ENCODE data around the gene CRTC3.
"Not testable (repeated sequence)": the region's sequence is repeated elsewhere in the genome, so short reads cannot be mapped to it uniquely, and the experiment has no call there.

Gene CRTC3

GRCh38 chr15:90681480-90681879 lies 151.8 kb downstream of the CRTC3 start:
- TF ChIP-seq CTCF (IDR thresholded peaks at IDR 0.05; ENCODE audit: low read depth, low read length, missing control alignments) = no peak
- no peak for DNase-seq (ENCODE audit: extremely low read depth, low read depth)
- H3K4me3 ChIP-seq (replicated peaks; ENCODE audit: low read depth, low read length) = no peak overlapping the region

GRCh38 chr15:90683371-90683770 lies 153.6 kb downstream of the CRTC3 start:
- no peak overlapping the region for H3K4me3 ChIP-seq (replicated peaks; ENCODE audit: low read depth, low read length)
- no peak for TF ChIP-seq CTCF (IDR thresholded peaks at IDR 0.05; ENCODE audit: low read depth, low read length, missing control alignments)
- DNase-seq (ENCODE audit: extremely low read depth, low read depth) = no peak

- no peak for TF ChIP-seq CTCF (IDR thresholded peaks at IDR 0.05; ENCODE audit: low read depth, low read length, missing control alignments)
- DNase-seq (ENCODE audit: extremely low read depth, low read depth) = no peak
- no peak overlapping the region for H3K4me3 ChIP-seq (replicated peaks; ENCODE audit: low read depth, low read length)
Measured at GRCh38 chr15:90683876-90684275, 154.2 kb downstream of the CRTC3 start.

GRCh38 chr15:90684281-90684680 lies 154.6 kb downstream of the CRTC3 start:
- DNase-seq (ENCODE audit: extremely low read depth, low read depth) = no peak
- TF ChIP-seq CTCF (IDR thresholded peaks at IDR 0.05; ENCODE audit: low read depth, low read length, missing control alignments) = no peak
- H3K4me3 ChIP-seq (replicated peaks; ENCODE audit: low read depth, low read length) = no peak overlapping the region

GRCh38 chr15:90685591-90686434 lies 156.1 kb downstream of the CRTC3 start:
- TF ChIP-seq CTCF (IDR thresholded peaks at IDR 0.05; ENCODE audit: low read depth, low read length, missing control alignments) = no peak
- no peak for DNase-seq (ENCODE audit: extremely low read depth, low read depth)
- no peak overlapping the region for H3K4me3 ChIP-seq (replicated peaks; ENCODE audit: low read depth, low read length)

- no peak overlapping the region for H3K4me3 ChIP-seq (replicated peaks; ENCODE audit: low read depth, low read length)
- no peak for TF ChIP-seq CTCF (IDR thresholded peaks at IDR 0.05; ENCODE audit: low read depth, low read length, missing control alignments)
- DNase-seq (ENCODE audit: extremely low read depth, low read depth) = no peak
Measured at GRCh38 chr15:90686435-90687218, 156.9 kb downstream of the CRTC3 start.

- not testable (repeated sequence) for DNase-seq (ENCODE audit: extremely low read depth, low read depth); H3K4me3 ChIP-seq (replicated peaks; ENCODE audit: low read depth, low read length)
Measured at GRCh38 chr15:90689326-90689961, 159.7 kb downstream of the CRTC3 start.

Data from HFF-Myc (cell line).